ENCODE measurements around the gene SUMO2.
A peak's percentile ranks its signal among the peaks of the same experiment; 100 is the strongest.
"Not testable (repeated sequence)": the region's sequence is repeated elsewhere in the genome, so short reads cannot be mapped to it uniquely, and the experiment has no call there.

Gene SUMO2

DNA sequence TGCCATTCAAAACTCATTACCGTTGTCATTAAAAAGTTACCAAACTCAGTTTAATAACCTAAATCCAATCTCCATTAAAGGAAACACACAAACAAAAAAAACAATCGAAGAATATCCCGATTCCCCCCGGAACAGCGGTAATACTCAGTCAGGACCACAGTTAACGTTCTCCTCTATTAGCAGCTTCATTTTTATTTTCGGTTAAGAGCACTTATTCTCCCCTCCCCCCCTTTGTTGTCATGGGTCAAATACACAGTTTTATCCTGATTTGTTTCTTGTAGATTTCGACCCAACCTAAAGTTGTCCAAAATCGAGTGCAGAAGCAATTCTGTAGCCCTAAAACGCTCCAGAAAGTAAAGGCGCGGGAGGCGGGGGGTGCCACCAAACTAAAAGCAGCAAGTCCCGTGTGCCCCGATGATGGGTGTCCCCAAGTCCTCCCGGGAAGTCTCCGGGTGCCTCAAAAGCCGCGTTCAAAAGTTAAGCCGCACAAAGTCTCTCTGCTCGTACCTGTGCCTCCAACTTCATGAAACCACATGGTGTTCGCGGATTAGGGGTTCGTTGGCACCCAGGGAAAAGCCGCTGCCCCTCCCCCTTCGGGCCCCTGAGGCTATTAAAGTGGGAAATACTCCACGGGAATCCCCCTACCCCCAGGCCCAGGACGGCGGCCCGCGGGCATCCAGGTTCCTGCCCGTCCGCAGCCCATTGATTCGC lies 996 bp downstream of the SUMO2 start:
- FAIRE-seq (no peak), DNase-seq (ENCODE audit: low spot score) (no peak)

DNA sequence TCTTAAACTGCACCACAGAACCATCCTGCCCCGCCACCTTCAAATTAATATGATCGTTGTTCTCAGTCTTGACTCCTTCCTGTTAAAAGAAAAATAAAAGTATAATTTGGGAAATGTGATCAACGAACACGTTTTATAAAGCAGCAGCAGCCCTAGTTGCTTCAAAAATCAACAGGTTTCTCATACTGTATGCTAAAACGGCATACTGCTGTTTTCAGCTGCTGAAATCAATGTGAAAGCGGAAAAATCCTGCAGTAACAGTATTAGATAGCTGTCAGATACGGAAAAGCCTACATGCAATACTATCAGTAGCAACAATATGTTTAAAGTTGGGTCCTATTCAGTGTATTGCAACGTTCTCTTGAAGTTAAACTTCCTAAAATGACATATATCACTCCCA lies 1.6 kb downstream of the SUMO2 start:
- no peak for DNase-seq (ENCODE audit: low spot score)

GRCh38 chr17:75178453-75178852 lies 4.3 kb downstream of the SUMO2 start:
- DNase-seq (ENCODE audit: low spot score): no peak
- no peak for FAIRE-seq

More for the DNA sequence above, 1.6 kb downstream of the SUMO2 start:
- FAIRE-seq: no peak

DNA sequence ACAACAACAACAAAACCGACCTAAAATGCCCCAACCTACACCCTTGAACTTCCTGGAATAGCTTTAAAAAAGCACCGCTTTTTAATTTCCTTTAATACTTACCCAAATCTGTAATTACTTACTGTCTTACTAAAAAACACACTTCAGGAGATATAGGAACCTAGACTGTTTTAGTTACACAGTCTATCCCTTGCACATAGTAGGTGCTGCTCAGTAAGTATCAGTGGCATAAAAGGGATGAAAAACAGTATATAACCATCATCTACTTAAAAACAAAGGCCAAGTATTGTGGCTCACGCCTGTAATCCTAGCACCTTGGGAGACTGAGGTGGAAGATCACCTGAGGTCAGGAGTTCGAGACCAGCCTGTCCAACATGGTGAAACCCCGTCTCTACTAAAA lies 6.1 kb downstream of the SUMO2 start:
- no peak for DNase-seq (ENCODE audit: low spot score)
- FAIRE-seq: no peak

GRCh38 chr17:75174996-75175395 lies 7.8 kb downstream of the SUMO2 start:
- DNase-seq (ENCODE audit: low spot score): no peak
- no peak for FAIRE-seq

- DNase-seq (ENCODE audit: low spot score): no peak
- no peak for FAIRE-seq
These were observed 9.2 kb downstream of the SUMO2 start for GRCh38 chr17:75173526-75173925.

- FAIRE-seq: no peak
- DNase-seq (ENCODE audit: low spot score): no peak
These were observed 13.8 kb downstream of the SUMO2 start for GRCh38 chr17:75168998-75169397.

GRCh38 chr17:75164606-75165005 lies 18.2 kb downstream of the SUMO2 start:
- not testable (repeated sequence) for DNase-seq (ENCODE audit: low spot score); FAIRE-seq

DNA sequence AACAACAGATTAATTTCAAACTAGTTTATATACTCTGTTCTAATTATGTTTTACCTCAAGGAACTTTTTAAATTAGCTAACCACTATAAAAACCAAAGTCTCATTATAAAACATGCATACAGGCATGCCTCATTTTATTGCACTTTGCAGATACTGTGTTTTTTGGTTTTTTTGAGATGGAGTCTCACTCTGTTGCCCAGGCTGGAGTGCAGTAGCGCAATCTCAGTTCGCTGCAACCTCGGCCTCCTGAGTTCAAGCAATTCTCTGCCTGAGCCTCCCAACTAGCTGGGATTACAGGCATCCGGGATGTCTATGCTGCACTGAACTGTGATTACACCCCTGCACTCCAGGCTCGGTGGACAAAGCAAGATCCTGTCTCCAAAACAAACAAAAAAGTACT lies 19.7 kb downstream of the SUMO2 start:
- FAIRE-seq (no peak), DNase-seq (ENCODE audit: low spot score) (no peak)

- FAIRE-seq (no peak), DNase-seq (ENCODE audit: low spot score) (no peak)
These were observed 22.5 kb downstream of the SUMO2 start for GRCh38 chr17:75160211-75160610.

GRCh38 chr17:75159196-75160031 lies 23.3 kb downstream of the SUMO2 start:
- DNase-seq (ENCODE audit: low spot score) (no peak), FAIRE-seq (no peak)

- not testable (repeated sequence) for DNase-seq (ENCODE audit: low spot score)
These were observed 24.3 kb downstream of the SUMO2 start for GRCh38 chr17:75158480-75158879.

DNA sequence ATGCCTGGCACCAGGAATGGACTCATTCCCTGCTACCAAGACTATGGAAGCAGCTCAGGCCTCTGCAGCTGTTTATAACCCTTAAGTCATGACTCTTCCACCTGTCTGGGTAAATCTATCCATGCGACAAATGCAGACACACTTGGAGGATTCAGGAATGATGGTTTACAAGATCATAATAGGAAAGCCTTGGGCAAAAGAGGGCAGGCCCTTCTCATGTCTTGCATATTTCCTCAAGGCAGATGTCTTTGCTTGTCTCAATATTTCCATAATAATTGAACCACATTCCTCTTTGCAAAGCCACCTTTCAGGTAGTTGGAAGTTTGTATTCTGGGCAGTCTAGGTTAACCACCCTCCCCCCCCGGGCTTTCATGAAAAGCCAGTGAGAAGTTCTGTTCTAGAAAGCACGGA lies 27.6 kb downstream of the SUMO2 start:
- DNase-seq (ENCODE audit: low spot score) (no peak), FAIRE-seq (no peak)

More at GRCh38 chr17:75158480-75158879, 24.3 kb downstream of the SUMO2 start:
- FAIRE-seq: not testable (repeated sequence)

DNA sequence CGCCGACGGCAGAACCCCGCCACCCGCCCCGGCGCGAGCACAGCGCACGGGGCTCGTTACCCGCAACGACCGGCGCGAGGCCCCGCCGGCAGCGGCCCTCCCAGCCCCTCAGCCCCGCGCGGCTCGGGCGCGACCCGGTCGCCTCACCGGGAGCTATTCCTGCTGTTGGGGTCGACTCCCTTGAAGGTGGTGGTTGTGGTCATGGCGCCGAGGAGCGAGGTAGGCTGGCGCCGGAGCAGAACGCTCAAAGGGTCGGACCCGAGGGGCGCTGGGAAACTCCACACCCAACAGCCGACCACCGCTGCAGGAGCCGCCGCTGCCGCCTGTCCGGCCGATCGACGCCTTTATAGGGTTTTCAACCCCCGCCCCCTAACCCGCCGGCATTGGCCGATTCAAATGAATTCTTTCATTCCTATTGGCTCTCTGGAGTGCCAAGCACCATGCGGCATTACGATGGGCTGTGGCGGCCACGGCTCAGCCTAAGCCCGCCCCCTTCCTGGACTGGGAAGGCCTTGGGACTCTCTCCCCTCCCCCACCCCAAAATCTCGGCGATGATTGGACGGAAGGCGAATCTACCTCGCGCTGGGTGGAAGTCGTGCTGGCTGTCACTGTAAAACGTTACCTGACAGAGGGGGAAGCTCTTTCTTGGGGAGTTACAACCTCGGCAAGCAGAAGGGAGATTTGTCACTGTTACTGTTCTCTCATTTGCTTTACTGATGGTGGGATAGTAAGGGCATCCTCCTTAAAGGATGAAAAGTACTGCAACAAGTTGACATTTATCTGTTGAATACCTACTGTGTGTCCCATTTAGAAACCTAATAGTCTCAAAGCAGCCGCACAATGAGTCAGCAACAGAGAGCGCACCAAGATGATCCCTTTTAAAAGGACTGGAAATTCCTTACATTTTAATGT lies 28.3 kb downstream of the SUMO2 start, which contains the start of gene JPT1:
Gene JPT1, minus strand, starts transcription at position 318 of the 912 bp plus-strand sequence. Its CDS starts 115 bp downstream, at position 203.
- peak; percentile 100 for DNase-seq (ENCODE audit: low spot score)
- peak; percentile 74 for FAIRE-seq

DNA sequence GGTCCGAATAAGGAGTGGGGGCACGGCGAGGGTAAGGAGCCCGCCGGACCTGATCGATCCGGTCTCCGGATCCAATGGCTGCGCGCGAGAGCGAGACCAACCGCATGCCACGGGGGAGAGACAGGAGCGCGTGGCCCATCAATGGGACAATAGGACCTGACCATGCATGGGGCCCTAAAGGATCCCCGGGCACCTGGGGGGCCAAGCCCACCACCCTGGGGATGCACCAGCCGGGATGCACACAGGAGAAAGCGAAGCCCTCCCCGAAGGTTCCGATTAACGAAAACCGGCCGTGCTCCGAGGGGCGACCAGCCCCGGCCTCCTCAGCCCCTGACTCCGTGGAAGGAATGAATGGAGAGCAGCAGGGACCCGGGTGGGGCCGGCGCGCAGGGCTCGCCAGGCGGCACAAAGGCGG lies 29.0 kb downstream of the SUMO2 start:
- FAIRE-seq (no peak), DNase-seq (ENCODE audit: low spot score) (peak; percentile 36)

- peak; percentile 60 for DNase-seq (ENCODE audit: low spot score)
- FAIRE-seq: no peak
These were observed 29.6 kb downstream of the SUMO2 start for GRCh38 chr17:75152922-75153779.

- no peak for FAIRE-seq
These were observed 30.2 kb downstream of the SUMO2 start for GRCh38 chr17:75152523-75152921.

GRCh38 chr17:75151930-75152329 lies 30.8 kb downstream of the SUMO2 start:
- FAIRE-seq (no peak), DNase-seq (ENCODE audit: low spot score) (no peak)

More at GRCh38 chr17:75152523-75152921, 30.2 kb downstream of the SUMO2 start:
- DNase-seq (ENCODE audit: low spot score): no peak

DNA sequence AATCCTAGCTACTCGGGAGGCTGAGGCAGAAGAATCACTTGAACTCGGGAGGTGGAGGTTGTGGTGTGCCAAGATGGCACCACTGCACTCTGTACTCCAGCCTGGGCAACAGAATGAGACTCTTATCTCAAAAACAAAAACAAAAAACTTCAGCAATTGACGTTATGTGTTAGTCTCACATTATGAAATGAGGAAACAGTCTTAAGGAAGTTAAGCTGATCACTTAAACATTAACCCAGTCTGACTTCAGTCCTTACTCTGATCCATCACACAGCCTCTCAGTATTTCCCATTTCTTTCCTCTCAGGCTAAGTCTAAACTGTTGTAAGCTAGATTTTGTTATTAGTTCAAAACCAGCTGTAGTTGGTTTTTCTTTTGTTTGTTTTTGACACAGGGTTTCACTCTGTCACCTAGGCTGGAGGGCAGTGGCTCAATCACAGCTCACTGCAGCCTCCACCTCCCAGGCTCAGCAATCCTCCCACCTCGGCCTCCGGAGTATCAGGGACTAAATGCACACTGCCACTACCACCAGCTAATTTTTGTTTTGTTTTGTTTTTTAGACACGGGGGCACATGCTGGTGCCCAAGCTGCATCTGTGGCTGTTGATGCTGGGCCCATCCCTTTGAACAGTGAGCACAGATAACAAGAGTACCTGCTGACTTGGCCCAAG lies 34.7 kb downstream of the SUMO2 start:
- FAIRE-seq (no peak), DNase-seq (ENCODE audit: low spot score) (no peak)

GRCh38 chr17:75146592-75146991 lies 36.2 kb downstream of the SUMO2 start:
- FAIRE-seq (no peak), DNase-seq (ENCODE audit: low spot score) (no peak)

All from urothelium cell line (cell line).